Liver (tissue), 9 donors: ENCODE data around the gene EXOSC10. TPM values are rescaled to one million over a fixed set of nuclear protein-coding genes. Genes with fewer than 3 reads are reported as not detected.
A peak's percentile ranks its signal among the peaks of the same experiment; 100 is the strongest.

Source experiments
- DNase-seq: peaks from one replicate; pipeline ENCODE4 v3.0.0-alpha.2; 2017; ENCODE audit warnings: low spot score
- H3K27ac ChIP-seq, 2 donors: one replicate each; pipeline ENCODE4 v1.7.0; 2013; ENCODE audit warnings: inconsistent platforms in 2 of 2, low read length in 2 of 2, control low read depth in 1 of 2, low read depth in 1 of 2, mild to moderate bottlenecking in 1 of 2
- H3K27me3 ChIP-seq, 4 donors: one replicate each; pipeline versions ENCODE4 v1.6.1 to v1.7.0; 2013; ENCODE audit warnings: low read length in 3 of 4, inconsistent platforms in 1 of 4, mild to moderate bottlenecking in 1 of 4, moderate library complexity in 1 of 4; ENCODE audit not compliant: control insufficient read depth in 4 of 4, insufficient read depth in 4 of 4
- H3K36me3 ChIP-seq, 4 donors: one replicate each; pipeline versions ENCODE4 v1.6.1 to v1.7.0; 2013; ENCODE audit warnings: low read length in 3 of 4, mild to moderate bottlenecking in 3 of 4, low read depth in 1 of 4, moderate library complexity in 1 of 4; ENCODE audit not compliant: control insufficient read depth in 4 of 4, insufficient read depth in 3 of 4
- H3K4me1 ChIP-seq, 4 donors: one replicate each; pipeline versions ENCODE4 v1.6.1 to v1.7.0; 2013; ENCODE audit warnings: low read length in 3 of 4, mild to moderate bottlenecking in 3 of 4, moderate library complexity in 1 of 4; ENCODE audit not compliant: control insufficient read depth in 4 of 4, insufficient read depth in 4 of 4
- H3K4me3 ChIP-seq, 3 donors: one replicate each; pipeline versions ENCODE4 v1.6.1 to v1.7.0; 2013; ENCODE audit warnings: low read length in 3 of 3, control low read depth in 1 of 3, low read depth in 1 of 3, mild to moderate bottlenecking in 1 of 3
- H3K9ac ChIP-seq, 2 donors: one replicate each; pipeline ENCODE4 v1.7.0; 2013; ENCODE audit warnings: low read length in 2 of 2, mild to moderate bottlenecking in 2 of 2, moderate library complexity in 2 of 2, control low read depth in 1 of 2, low read depth in 1 of 2
- H3K9me3 ChIP-seq, 4 donors: one replicate each; pipeline versions ENCODE4 v1.6.1 to v1.7.0; 2013; ENCODE audit warnings: low read length in 3 of 4; ENCODE audit not compliant: control insufficient read depth in 4 of 4
- CTCF ChIP-seq: fragments of 150-350 bp; IDR thresholded peaks from 2 replicates; pipeline ENCODE4 v1.5.1; 2017; ENCODE audit warnings: improper control_type of control experiment, low read depth, low read length; ENCODE audit not compliant: missing input control
- EGR1 ChIP-seq, 2 donors: IDR thresholded peaks; 2 replicates each; pipeline ENCODE4 v1.6.1; 2016 to 2018; ENCODE audit warnings: antibody characterized with exemption in 2 of 2, low read depth in 2 of 2
- FOXA1 ChIP-seq: IDR thresholded peaks from 2 replicates; pipeline ENCODE4 v1.6.1; 2016; ENCODE audit warnings: antibody characterized with exemption
- FOXA2 ChIP-seq: IDR thresholded peaks from 2 replicates; pipeline ENCODE4 v1.6.1; 2016; ENCODE audit warnings: antibody characterized with exemption
- GABPA ChIP-seq, 2 donors: IDR thresholded peaks in 1 of 2; conservative IDR thresholded peaks in 1 of 2; 2 replicates each; pipeline ENCODE4 v1.6.1; 2016; ENCODE audit warnings: antibody characterized with exemption in 2 of 2, mild to moderate bottlenecking in 1 of 2, moderate library complexity in 1 of 2
- HNF4G ChIP-seq: IDR thresholded peaks from 2 replicates; pipeline ENCODE4 v1.6.1; 2016; ENCODE audit warnings: antibody characterized with exemption
- JUND ChIP-seq, 2 donors: IDR thresholded peaks; 2 replicates each; pipeline ENCODE4 v1.6.1; 2016; ENCODE audit warnings: antibody characterized with exemption in 2 of 2
- MAX ChIP-seq: IDR thresholded peaks from 2 replicates; pipeline ENCODE4 v1.6.1; 2016; ENCODE audit warnings: antibody characterized with exemption
- NR2F2 ChIP-seq: IDR thresholded peaks from 2 replicates; pipeline ENCODE4 v1.6.1; 2016; ENCODE audit warnings: antibody characterized with exemption
- REST ChIP-seq: IDR thresholded peaks from 2 replicates; pipeline ENCODE4 v1.6.1; 2016; ENCODE audit warnings: antibody characterized with exemption, mild to moderate bottlenecking
- RXRA ChIP-seq, 2 donors: IDR thresholded peaks; 2 replicates each; pipeline ENCODE4 v1.6.1; 2017 to 2018; ENCODE audit warnings: antibody characterized with exemption in 2 of 2, mild to moderate bottlenecking in 1 of 2
- SP1 ChIP-seq: IDR thresholded peaks from 2 replicates; pipeline ENCODE4 v1.6.1; 2018; ENCODE audit warnings: antibody characterized with exemption, mild to moderate bottlenecking
- TAF1 ChIP-seq: conservative IDR thresholded peaks from 2 replicates; pipeline ENCODE4 v1.6.1; 2016; ENCODE audit warnings: antibody characterized with exemption, mild to moderate bottlenecking
- YY1 ChIP-seq: IDR thresholded peaks from 2 replicates; pipeline ENCODE4 v1.6.1; 2016; ENCODE audit warnings: antibody characterized with exemption, mild to moderate bottlenecking
- ZBTB33 ChIP-seq: IDR thresholded peaks from 2 replicates; pipeline ENCODE4 v1.6.1; 2016; ENCODE audit warnings: antibody characterized with exemption
- WGBS: extraction: QIAGEN DNeasy Blood & Tissue Kit; methylation state at CpG from one replicate; pipeline ENCODE4 v1.1.7; 2013; 5-methylcytosine and 5-hydroxymethylcytosine counted together
- polyA plus RNA-seq, 2 donors: library from polyadenylated mRNA; stranded (reverse) in 1 of 2; unstranded in 1 of 2; fragments of 200-250 nt in 1 of 2; fragments of >200 nt in 1 of 2; fragmentation: Nextera tagmentation in 1 of 2; extraction: Ambion mirVana in 1 of 2; gene quantifications; one replicate each; pipeline versions ENCODE4 v1.2.1 to v1.2.3, GENCODE V29; 2013 to 2015
- total RNA-seq, 2 donors: library from RNA; depleted of rRNA; stranded (reverse); fragments of >200 nt; gene quantifications; one replicate each; pipeline ENCODE4 v1.2.3, GENCODE V29; 2014
- donor health status: healthy.
- donor health status: healthy.
- donor health status: healthy.
- donor health status: healthy.
- donor health status: healthy.

The EXOSC10 gene
- total RNA-seq (10 to 100 TPM; 26.3 to 29.2 TPM), polyA plus RNA-seq (10 to 100 TPM; 11.3 to 15.6 TPM)

GRCh38 chr1:11099310-11100148 is at the start of gene EXOSC10:
EXOSC10 (minus strand) TSS chr1:11099869; CDS start chr1:11099831, 38 bp downstream.
- H3K9ac ChIP-seq = peak within 1 kb of the TSS; percentile 79 to 90
- peaks cover 2 to 18% (median 9%) of the 10 kb centered on the region in 4 donors for H3K4me1 ChIP-seq
- no peaks in the 10 kb centered on the region for H3K9me3 ChIP-seq
- DNase-seq = peak; percentile 97
- peak within 1 kb of the TSS; percentile 59 to 63 for H3K27ac ChIP-seq
- WGBS = under 1% methylated on average over 78 of the region's 78 CpGs
- TF ChIP-seq RXRA (IDR thresholded peaks at IDR 0.05) (no peak), NR2F2 (no peak), ZBTB33 (peak; percentile 99), HNF4G (no peak), SP1 (no peak), YY1 (peak; percentile 98)
- H3K27me3 ChIP-seq = no peaks in the 10 kb centered on the region
- peaks cover 0 to 12% (median 8%) of the 10 kb centered on the region in 4 donors for H3K36me3 ChIP-seq
- peak within 1 kb of the TSS; percentile 86 to 99 (median 98) for H3K4me3 ChIP-seq

- Histone ChIP-seq H3K9ac (no peak overlapping the region), H3K27me3 (no peaks in the 10 kb centered on the region), H3K4me3 (no peak overlapping the region), H3K27ac (no peak overlapping the region), H3K9me3 (no peaks in the 10 kb centered on the region), H3K36me3 (peaks cover 7 to 36% (median 24%) of the 10 kb centered on the region in 4 donors), H3K4me1 (peaks cover 0 to 16% (median 15%) of the 10 kb centered on the region in 4 donors)
- TF ChIP-seq RXRA (IDR thresholded peaks at IDR 0.05) (no peak), MAX (no peak), FOXA1 (no peak), JUND (IDR thresholded peaks at IDR 0.05) (no peak)
- no peak for DNase-seq
- whole genome bisulfite sequencing = 88% methylated on average over 4 of the region's 4 CpGs
These were observed 47.6 kb upstream of the EXOSC10 start for GRCh38 chr1:11147197-11147770.

GRCh38 chr1:11145741-11146140 is 46.1 kb upstream of the EXOSC10 start:
- no peak overlapping the region for H3K27ac ChIP-seq
- no peaks in the 10 kb centered on the region for H3K9me3 ChIP-seq
- peaks cover 0 to 1% (median under 1%) of the 10 kb centered on the region in 4 donors for H3K4me1 ChIP-seq
- no peak overlapping the region for H3K9ac ChIP-seq
- no peaks in the 10 kb centered on the region for H3K27me3 ChIP-seq
- WGBS = 97% methylated on average over 6 of the region's 6 CpGs
- no peak overlapping the region for H3K4me3 ChIP-seq
- DNase-seq = no peak
- H3K36me3 ChIP-seq = peaks cover 7 to 36% (median 24%) of the 10 kb centered on the region in 4 donors
- TF ChIP-seq CTCF (no peak), RXRA (IDR thresholded peaks at IDR 0.05) (no peak), EGR1 (IDR thresholded peaks at IDR 0.05; ENCODE audit: low read depth in 2 of 2) (no peak), FOXA2 (no peak), JUND (IDR thresholded peaks at IDR 0.05) (no peak), YY1 (no peak), FOXA1 (no peak), REST (no peak), ZBTB33 (no peak), GABPA (IDR thresholded peaks at IDR 0.05 in 1 of 2, conservative IDR thresholded peaks at IDR 0.05 in 1 of 2) (no peak), TAF1 (no peak), NR2F2 (no peak), SP1 (no peak), HNF4G (no peak)
